ENCODE results near the gene IFNL4.

DNA sequence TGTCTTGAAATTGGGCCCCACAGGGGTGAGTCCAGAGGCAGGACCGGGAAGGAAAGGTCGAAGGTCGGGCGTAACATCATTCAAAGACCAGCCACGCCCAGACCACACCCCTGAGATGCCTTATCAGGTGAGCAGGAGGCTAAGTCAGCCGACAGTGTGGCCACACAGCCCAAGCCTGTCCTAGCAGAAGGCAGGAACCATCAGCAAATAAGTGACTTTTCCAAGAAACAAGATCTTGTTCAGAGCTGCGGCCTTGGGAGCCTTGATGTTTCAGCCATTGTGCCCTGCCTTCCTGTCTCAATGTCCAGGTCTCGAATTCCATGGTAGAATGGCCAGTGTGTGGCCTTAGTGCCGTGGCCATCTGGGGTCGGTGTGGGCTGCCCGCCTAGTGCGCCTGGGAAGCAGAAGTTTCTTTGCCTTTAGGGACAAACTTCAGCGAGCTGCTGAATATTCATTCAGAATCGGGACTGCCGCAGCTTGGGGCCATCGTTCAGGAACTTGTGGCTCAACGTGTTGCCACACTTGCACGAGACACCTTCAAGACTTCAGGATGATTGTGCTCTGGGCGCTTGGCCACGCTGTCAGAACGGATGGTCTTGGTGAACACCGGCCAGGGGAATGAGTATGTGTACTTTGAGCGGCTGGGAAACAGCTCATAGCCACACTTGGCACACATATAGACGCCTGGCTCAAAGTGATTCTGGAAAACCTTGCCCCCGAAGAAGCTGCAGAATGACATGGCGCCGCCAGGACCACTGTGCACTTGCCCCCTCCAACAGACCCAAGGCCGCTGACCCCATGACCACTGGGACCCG is 6.1 kb upstream of the IFNL4 start:
- TF ChIP-seq POLR2A (IDR thresholded peaks at IDR 0.05; ENCODE audit: low read depth, low read length) = no peak
- TF ChIP-seq, protein P1, sequence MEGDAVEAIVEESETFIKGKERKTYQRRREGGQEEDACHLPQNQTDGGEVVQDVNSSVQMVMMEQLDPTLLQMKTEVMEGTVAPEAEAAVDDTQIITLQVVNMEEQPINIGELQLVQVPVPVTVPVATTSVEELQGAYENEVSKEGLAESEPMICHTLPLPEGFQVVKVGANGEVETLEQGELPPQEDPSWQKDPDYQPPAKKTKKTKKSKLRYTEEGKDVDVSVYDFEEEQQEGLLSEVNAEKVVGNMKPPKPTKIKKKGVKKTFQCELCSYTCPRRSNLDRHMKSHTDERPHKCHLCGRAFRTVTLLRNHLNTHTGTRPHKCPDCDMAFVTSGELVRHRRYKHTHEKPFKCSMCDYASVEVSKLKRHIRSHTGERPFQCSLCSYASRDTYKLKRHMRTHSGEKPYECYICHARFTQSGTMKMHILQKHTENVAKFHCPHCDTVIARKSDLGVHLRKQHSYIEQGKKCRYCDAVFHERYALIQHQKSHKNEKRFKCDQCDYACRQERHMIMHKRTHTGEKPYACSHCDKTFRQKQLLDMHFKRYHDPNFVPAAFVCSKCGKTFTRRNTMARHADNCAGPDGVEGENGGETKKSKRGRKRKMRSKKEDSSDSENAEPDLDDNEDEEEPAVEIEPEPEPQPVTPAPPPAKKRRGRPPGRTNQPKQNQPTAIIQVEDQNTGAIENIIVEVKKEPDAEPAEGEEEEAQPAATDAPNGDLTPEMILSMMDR (conservative IDR thresholded peaks at IDR 0.05; ENCODE audit: low read depth, low read length) = no peak

Measured in IMR-90 (cell line).